HepG2 (cell line): ENCODE measurements around the gene SMOC1. TPM values are rescaled to one million over a fixed set of nuclear protein-coding genes. Genes with fewer than 3 reads are reported as not detected.
A peak's percentile ranks its signal among the peaks of the same experiment; 100 is the strongest.

Experiments used
- FOSL2 ChIP-seq: sonication (generic); formaldehyde crosslinking; IDR thresholded peaks from 2 replicates; pipeline ENCODE4 v1.4.0; 2020; ENCODE audit warnings: missing genetic modification reagents
- GTF2F1 ChIP-seq: fragments of 150-350 bp; IDR thresholded peaks from 2 replicates; pipeline ENCODE4 v1.6.1; 2014; ENCODE audit warnings: low read length
- HMG20A ChIP-seq: IDR thresholded peaks from 2 replicates; pipeline ENCODE4 v1.6.1; 2016; ENCODE audit warnings: borderline replicate concordance
- HOXA3 ChIP-seq: sonication (generic); formaldehyde crosslinking; IDR thresholded peaks from 2 replicates; pipeline ENCODE4 v1.5.0; 2020; ENCODE audit warnings: missing genetic modification reagents
- KDM5B ChIP-seq: sonication (generic); formaldehyde crosslinking; IDR thresholded peaks from 2 replicates; pipeline ENCODE4 v1.4.0; 2020; ENCODE audit warnings: missing genetic modification reagents, mild to moderate bottlenecking, borderline replicate concordance
- MED1 ChIP-seq: sonication (generic); formaldehyde crosslinking; IDR thresholded peaks from 2 replicates; pipeline ENCODE4 v1.4.0; 2020; ENCODE audit warnings: missing genetic modification reagents
- MXD4 ChIP-seq: IDR thresholded peaks from 2 replicates; pipeline ENCODE4 v1.6.1; 2016; ENCODE audit warnings: mild to moderate bottlenecking, missing biosample characterization, missing genetic modification reagents
- NR2F6 ChIP-seq, 2 experiments: IDR thresholded peaks; 2 replicates each; pipeline ENCODE4 v1.6.1; 2016; ENCODE audit warnings: antibody characterized with exemption in 1 of 2, mild to moderate bottlenecking in 1 of 2
- PAF1 ChIP-seq: IDR thresholded peaks from 2 replicates; pipeline ENCODE4 v1.6.1; 2016; ENCODE audit warnings: missing genetic modification reagents, missing compliant biosample characterization
- RXRB ChIP-seq: IDR thresholded peaks from 2 replicates; pipeline ENCODE4 v1.6.1; 2016; ENCODE audit warnings: borderline replicate concordance, missing genetic modification reagents, missing compliant biosample characterization
- SMAD1 ChIP-seq: sonication (generic); formaldehyde crosslinking; IDR thresholded peaks from 2 replicates; pipeline ENCODE4 v1.4.0; 2020; ENCODE audit warnings: missing genetic modification reagents, low read depth, mild to moderate bottlenecking, borderline replicate concordance
- SMARCC2 ChIP-seq: fragments of 450-650 bp; IDR thresholded peaks from 2 replicates; pipeline ENCODE4 v1.6.1; 2017; ENCODE audit warnings: antibody characterized with exemption, mild to moderate bottlenecking
- TRIM24 ChIP-seq: sonication (generic); formaldehyde crosslinking; IDR thresholded peaks from 2 replicates; pipeline ENCODE4 v1.8.0; 2022; ENCODE audit warnings: mild to moderate bottlenecking, missing genetic modification reagents
- ZNF616 ChIP-seq: sonication (generic); formaldehyde crosslinking; IDR thresholded peaks from 2 replicates; pipeline ENCODE4 v1.5.0; 2020; ENCODE audit warnings: low read depth, mild to moderate bottlenecking, missing genetic modification reagents
- ZSCAN21 ChIP-seq: sonication (generic); formaldehyde crosslinking; IDR thresholded peaks from 2 replicates; pipeline ENCODE4 v1.8.0; 2022; ENCODE audit warnings: mild to moderate bottlenecking, missing genetic modification reagents, moderate library complexity, borderline replicate concordance
- polyA plus RNA-seq, 8 experiments: library from polyadenylated mRNA; depleted of rRNA in 3 of 8; stranded (reverse) in 7 of 8; unstranded in 1 of 8; fragments of >200 nt; fragmentation: Illumina TruSeq in 4 of 8; extraction: Trizol in 4 of 8; gene quantifications; 2 replicates each; pipeline versions ENCODE4 v1.2.1 to v1.2.3, GENCODE V29; 2011 to 2016; ENCODE audit warnings: low read depth in 4 of 8, missing spikeins in 1 of 8, mixed read lengths in 1 of 8; ENCODE audit not compliant: insufficient read depth in 1 of 8
- total RNA-seq, 5 experiments: library from RNA; depleted of rRNA; stranded (reverse); fragments of >200 nt; fragmentation: Illumina TruSeq; extraction: Trizol; gene quantifications; 2 replicates each; pipeline ENCODE4 v1.2.3, GENCODE V29; 2016; ENCODE audit warnings: low read depth in 1 of 5
- TF ChIP-seq, protein P1 (sequence below): sonication (generic); formaldehyde crosslinking; IDR thresholded peaks from 2 replicates; pipeline ENCODE4 v1.5.0; 2020; ENCODE audit warnings: mild to moderate bottlenecking, missing genetic modification reagents
- TF ChIP-seq, protein P2 (sequence below): IDR thresholded peaks from 2 replicates; pipeline ENCODE4 v1.6.1; 2012; ENCODE audit warnings: inconsistent platforms
- TF ChIP-seq, protein P3 (sequence below): sonication (generic); formaldehyde crosslinking; IDR thresholded peaks from 2 replicates; pipeline ENCODE4 v1.4.0; 2020; ENCODE audit warnings: mild to moderate bottlenecking, missing genetic modification reagents
- TF ChIP-seq, protein P4 (sequence below): fragments of 450-650 bp; IDR thresholded peaks from 2 replicates; pipeline ENCODE4 v1.6.1; 2017
- TF ChIP-seq, protein P5 (sequence below): sonication (generic); formaldehyde crosslinking; IDR thresholded peaks from 2 replicates; pipeline ENCODE4 v1.4.0; 2020; ENCODE audit warnings: missing genetic modification reagents

Gene SMOC1
- total and polyA plus RNA-seq, 2 of the 13 experiments (the other 11 are each of a cell fraction or from before 2014, with no cell fraction given) = 17.8 to 35.6 TPM

GRCh38 chr14:69876848-69877306, 2.3 kb upstream of the SMOC1 start (continued):
- TF ChIP-seq, protein P1, sequence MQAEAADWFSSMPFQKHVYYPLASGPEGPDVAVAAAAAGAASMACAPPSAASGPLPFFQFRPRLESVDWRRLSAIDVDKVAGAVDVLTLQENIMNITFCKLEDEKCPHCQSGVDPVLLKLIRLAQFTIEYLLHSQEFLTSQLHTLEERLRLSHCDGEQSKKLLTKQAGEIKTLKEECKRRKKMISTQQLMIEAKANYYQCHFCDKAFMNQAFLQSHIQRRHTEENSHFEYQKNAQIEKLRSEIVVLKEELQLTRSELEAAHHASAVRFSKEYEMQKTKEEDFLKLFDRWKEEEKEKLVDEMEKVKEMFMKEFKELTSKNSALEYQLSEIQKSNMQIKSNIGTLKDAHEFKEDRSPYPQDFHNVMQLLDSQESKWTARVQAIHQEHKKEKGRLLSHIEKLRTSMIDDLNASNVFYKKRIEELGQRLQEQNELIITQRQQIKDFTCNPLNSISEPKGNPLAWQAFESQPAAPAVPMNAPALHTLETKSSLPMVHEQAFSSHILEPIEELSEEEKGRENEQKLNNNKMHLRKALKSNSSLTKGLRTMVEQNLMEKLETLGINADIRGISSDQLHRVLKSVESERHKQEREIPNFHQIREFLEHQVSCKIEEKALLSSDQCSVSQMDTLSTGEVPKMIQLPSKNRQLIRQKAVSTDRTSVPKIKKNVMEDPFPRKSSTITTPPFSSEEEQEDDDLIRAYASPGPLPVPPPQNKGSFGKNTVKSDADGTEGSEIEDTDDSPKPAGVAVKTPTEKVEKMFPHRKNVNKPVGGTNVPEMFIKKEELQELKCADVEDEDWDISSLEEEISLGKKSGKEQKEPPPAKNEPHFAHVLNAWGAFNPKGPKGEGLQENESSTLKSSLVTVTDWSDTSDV (CRISPR knock-in tag) = 0 out of 2 replicates have a peak, but pooled peaks have one; percentile 41
- peak; percentile 72; the same call in 1 of the 2 replicates for TF ChIP-seq TRIM24
- peak; percentile 28; the same call in 1 of the 2 replicates for TF ChIP-seq MXD4 (CRISPR knock-in tag)
- TF ChIP-seq SMARCC2 = no peak
- 0 out of 2 replicates have a peak, but pooled peaks have one; percentile 45 for TF ChIP-seq SMAD1 (CRISPR knock-in tag)
- peak; percentile 78 for TF ChIP-seq RXRB (CRISPR knock-in tag)
- TF ChIP-seq KDM5B (CRISPR knock-in tag) = 0 out of 2 replicates have a peak, but pooled peaks have one; percentile 67
- TF ChIP-seq, protein P2, sequence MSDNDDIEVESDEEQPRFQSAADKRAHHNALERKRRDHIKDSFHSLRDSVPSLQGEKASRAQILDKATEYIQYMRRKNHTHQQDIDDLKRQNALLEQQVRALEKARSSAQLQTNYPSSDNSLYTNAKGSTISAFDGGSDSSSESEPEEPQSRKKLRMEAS = peak; percentile 68; the same call in 1 of the 2 replicates
- no peak for TF ChIP-seq FOSL2 (CRISPR knock-in tag)
- no peak for TF ChIP-seq ZNF616 (CRISPR knock-in tag)
- TF ChIP-seq, protein P3, sequence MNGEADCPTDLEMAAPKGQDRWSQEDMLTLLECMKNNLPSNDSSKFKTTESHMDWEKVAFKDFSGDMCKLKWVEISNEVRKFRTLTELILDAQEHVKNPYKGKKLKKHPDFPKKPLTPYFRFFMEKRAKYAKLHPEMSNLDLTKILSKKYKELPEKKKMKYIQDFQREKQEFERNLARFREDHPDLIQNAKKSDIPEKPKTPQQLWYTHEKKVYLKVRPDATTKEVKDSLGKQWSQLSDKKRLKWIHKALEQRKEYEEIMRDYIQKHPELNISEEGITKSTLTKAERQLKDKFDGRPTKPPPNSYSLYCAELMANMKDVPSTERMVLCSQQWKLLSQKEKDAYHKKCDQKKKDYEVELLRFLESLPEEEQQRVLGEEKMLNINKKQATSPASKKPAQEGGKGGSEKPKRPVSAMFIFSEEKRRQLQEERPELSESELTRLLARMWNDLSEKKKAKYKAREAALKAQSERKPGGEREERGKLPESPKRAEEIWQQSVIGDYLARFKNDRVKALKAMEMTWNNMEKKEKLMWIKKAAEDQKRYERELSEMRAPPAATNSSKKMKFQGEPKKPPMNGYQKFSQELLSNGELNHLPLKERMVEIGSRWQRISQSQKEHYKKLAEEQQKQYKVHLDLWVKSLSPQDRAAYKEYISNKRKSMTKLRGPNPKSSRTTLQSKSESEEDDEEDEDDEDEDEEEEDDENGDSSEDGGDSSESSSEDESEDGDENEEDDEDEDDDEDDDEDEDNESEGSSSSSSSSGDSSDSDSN (CRISPR knock-in tag) = no peak
- peak; percentile 54; the same call in 1 of the 2 replicates for TF ChIP-seq NR2F6 (IDR thresholded peaks at IDR 0.05)
- peak; percentile 90 for TF ChIP-seq NR2F6 (CRISPR knock-in tag; IDR thresholded peaks at IDR 0.05)
- TF ChIP-seq HMG20A (CRISPR knock-in tag) = peak; percentile 65; the same call in 1 of the 2 replicates
- TF ChIP-seq ZSCAN21 (CRISPR knock-in tag) = 0 out of 2 replicates have a peak, but pooled peaks have one; percentile 29
- TF ChIP-seq PAF1 (CRISPR knock-in tag) = no peak
- TF ChIP-seq, protein P4, sequence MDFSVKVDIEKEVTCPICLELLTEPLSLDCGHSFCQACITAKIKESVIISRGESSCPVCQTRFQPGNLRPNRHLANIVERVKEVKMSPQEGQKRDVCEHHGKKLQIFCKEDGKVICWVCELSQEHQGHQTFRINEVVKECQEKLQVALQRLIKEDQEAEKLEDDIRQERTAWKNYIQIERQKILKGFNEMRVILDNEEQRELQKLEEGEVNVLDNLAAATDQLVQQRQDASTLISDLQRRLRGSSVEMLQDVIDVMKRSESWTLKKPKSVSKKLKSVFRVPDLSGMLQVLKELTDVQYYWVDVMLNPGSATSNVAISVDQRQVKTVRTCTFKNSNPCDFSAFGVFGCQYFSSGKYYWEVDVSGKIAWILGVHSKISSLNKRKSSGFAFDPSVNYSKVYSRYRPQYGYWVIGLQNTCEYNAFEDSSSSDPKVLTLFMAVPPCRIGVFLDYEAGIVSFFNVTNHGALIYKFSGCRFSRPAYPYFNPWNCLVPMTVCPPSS = no peak
- TF ChIP-seq, protein P5, sequence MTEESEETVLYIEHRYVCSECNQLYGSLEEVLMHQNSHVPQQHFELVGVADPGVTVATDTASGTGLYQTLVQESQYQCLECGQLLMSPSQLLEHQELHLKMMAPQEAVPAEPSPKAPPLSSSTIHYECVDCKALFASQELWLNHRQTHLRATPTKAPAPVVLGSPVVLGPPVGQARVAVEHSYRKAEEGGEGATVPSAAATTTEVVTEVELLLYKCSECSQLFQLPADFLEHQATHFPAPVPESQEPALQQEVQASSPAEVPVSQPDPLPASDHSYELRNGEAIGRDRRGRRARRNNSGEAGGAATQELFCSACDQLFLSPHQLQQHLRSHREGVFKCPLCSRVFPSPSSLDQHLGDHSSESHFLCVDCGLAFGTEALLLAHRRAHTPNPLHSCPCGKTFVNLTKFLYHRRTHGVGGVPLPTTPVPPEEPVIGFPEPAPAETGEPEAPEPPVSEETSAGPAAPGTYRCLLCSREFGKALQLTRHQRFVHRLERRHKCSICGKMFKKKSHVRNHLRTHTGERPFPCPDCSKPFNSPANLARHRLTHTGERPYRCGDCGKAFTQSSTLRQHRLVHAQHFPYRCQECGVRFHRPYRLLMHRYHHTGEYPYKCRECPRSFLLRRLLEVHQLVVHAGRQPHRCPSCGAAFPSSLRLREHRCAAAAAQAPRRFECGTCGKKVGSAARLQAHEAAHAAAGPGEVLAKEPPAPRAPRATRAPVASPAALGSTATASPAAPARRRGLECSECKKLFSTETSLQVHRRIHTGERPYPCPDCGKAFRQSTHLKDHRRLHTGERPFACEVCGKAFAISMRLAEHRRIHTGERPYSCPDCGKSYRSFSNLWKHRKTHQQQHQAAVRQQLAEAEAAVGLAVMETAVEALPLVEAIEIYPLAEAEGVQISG = peak; percentile 35; the same call in 1 of the 2 replicates
- no peak for TF ChIP-seq GTF2F1
- peak; percentile 80; the same call in 1 of the 2 replicates for TF ChIP-seq MED1 (CRISPR knock-in tag)
- no peak; the same call in 1 of the 2 replicates for TF ChIP-seq HOXA3 (CRISPR knock-in tag)
